Right cardiac atrium (tissue), 5 donors: ENCODE results near the gene CATSPER2. TPM values are rescaled to one million over a fixed set of nuclear protein-coding genes. Genes with fewer than 3 reads are reported as not detected.
A peak's percentile ranks its signal among the peaks of the same experiment; 100 is the strongest.
"Not testable (repeated sequence)": the region's sequence is repeated elsewhere in the genome, so short reads cannot be mapped to it uniquely, and the experiment has no call there.

Source experiments
- ATAC-seq, 2 donors: fragments of 200-7000 bp; cut with Tn5 transposase; one replicate each; pipeline versions ENCODE4 v1.8.0 to v1.9.1; 2020; ENCODE audit warnings: moderate library complexity in 2 of 2, mild to moderate bottlenecking in 1 of 2
- DNase-seq, 3 donors: peaks; one replicate each; pipeline ENCODE4 v3.0.0-alpha.2; 2020
- H3K27ac ChIP-seq: one replicate; pipeline ENCODE4 v1.5.1; 2013; ENCODE audit warnings: mild to moderate bottlenecking, low read length, control low read depth, moderate library complexity
- H3K27me3 ChIP-seq: one replicate; pipeline ENCODE4 v1.6.1; 2013; ENCODE audit not compliant: control insufficient read depth, insufficient read depth
- H3K4me1 ChIP-seq: one replicate; pipeline ENCODE4 v1.6.1; 2013; ENCODE audit warnings: low read length; ENCODE audit not compliant: control insufficient read depth, insufficient read depth
- H3K4me3 ChIP-seq: one replicate; pipeline ENCODE4 v1.5.1; 2013; ENCODE audit warnings: low read length, control low read depth
- H3K9me3 ChIP-seq: one replicate; pipeline ENCODE4 v1.6.1; 2013; ENCODE audit warnings: low read length; ENCODE audit not compliant: control insufficient read depth
- WGBS: extraction: QIAGEN DNeasy Blood & Tissue Kit; methylation state at CpG from one replicate; pipeline ENCODE4 v1.1.7; 2013; 5-methylcytosine and 5-hydroxymethylcytosine counted together
- intact Hi-C, 4 donors: fragments of 100-400 bp; cut with DNase I; formaldehyde crosslinking; loops; one replicate each; pipeline versions ENCODE4 v1.11.0 to v1.14.0; 2022 to 2023
- polyA plus RNA-seq: library from polyadenylated mRNA; stranded (reverse); fragments of 200-250 nt; gene quantifications from one replicate; pipeline ENCODE4 v1.2.3, GENCODE V29; 2013
- total RNA-seq, 4 donors: library from RNA; stranded (reverse); fragmentation: NEBNext Ultra II Directional; extraction: Animal tissue kit (Norgen Biotek cat#: 25700); gene quantifications; one replicate each; pipeline ENCODE4 v1.2.1, GENCODE V29; 2021
- donor health status: healthy with polysubstance abuse.
- donor health status: DM: no; HTN: yes; CAD: no.
- donor health status: DM: no; HTN: no; CAD: no.
- donor health status: DM: no; HTN: yes; CAD: no; lungs with severe emphysema.
- donor health status: DM: yes; HTN: yes; CAD: no.

CATSPER2 gene
- total and polyA plus RNA-seq, 5 donors: 1.2 to 2.5 (median 1.8) TPM

DNA sequence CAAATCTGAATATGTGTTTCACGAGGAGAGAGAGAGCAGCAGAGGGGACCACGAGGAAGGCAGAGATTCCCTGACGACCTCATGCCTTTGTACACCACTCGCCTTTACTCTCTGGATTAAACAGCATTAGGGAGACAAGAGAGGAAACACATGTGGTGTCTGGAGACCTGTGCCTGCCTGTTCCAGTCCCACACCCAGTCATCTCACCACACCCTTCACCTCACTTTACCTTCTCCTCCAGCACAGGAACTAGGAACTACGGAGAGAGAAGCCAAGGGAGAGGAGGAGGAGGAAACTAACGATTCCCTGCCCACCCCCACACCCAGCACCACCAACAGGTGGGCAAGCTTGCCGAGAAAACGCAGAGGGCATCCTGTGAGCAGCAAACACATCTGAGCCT, 55.8 kb downstream of the CATSPER2 start:
- H3K4me1 ChIP-seq, H3K27me3 ChIP-seq, DNase-seq, H3K4me3 ChIP-seq, H3K27ac ChIP-seq, ATAC-seq, H3K9me3 ChIP-seq, intact Hi-C loops: not testable (repeated sequence)
- WGBS: 19% methylated on average over 4 of the region's 8 CpGs

DNA sequence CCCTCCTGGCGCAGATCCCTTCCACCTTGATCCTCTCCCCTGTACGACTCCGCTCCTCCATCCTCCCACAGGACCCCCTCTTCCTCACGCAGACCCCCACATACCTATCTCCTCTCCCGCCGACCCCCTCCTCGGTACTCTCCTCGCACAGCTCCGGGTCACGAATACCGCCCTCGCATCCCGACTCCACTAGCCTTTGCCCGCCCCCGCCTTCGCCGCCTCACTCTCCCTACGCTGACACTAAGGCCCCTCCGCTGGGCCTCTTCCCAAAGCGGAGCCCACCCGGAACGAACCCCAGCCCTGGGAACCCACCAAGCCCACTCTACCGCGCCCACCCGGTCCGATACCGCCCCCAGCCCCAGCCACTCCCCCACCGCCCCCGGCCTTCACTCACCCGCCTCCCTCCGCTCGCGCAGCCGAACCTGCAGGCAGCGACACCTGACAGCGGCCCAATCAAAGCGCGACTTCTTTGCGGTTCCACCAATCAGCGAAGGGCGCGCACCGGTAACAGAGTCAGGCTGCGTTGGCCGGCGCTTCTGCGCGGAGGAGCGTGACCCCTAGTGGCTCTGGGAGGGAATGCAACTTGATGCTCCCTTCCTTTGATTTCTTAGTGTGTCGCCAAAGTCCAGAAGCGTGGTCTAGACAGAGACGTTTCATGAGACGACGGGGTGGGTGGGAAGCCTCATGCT, 58.7 kb downstream of the CATSPER2 start, which contains the start of gene PPIP5K1:
Gene PPIP5K1, minus strand, starts transcription at position 431 of the 689 bp plus-strand sequence. CDS start 5,704 bp downstream, outside the sequence.
- DNase-seq, H3K27me3 ChIP-seq, intact Hi-C loops, H3K4me3 ChIP-seq, H3K4me1 ChIP-seq, H3K9me3 ChIP-seq, H3K27ac ChIP-seq: not testable (repeated sequence)
- WGBS: no CpG with 5 or more reads among the region's 54 CpGs
- ATAC-seq: peak; percentile 98 to 99

Other genes starting within 250 kb of the CATSPER2 start
- gene TP53BP1, start 155.7 kb downstream of the CATSPER2 start, total RNA-seq: 10 to 100 TPM; 30.4 to 44.4 (median 36.7) TPM
- gene TP53BP1, start 155.7 kb downstream of the CATSPER2 start, polyA plus RNA-seq: 14.6 TPM
- gene MAP1A, start 131.2 kb downstream of the CATSPER2 start, total RNA-seq: 10 to 100 TPM; 39.5 to 87.6 (median 58.9) TPM
- 29.7 TPM for gene MAP1A, start 131.2 kb downstream of the CATSPER2 start, polyA plus RNA-seq
- 10 to 100 TPM; 17.6 to 26.7 (median 22.3) TPM for gene PPIP5K1, start 58.6 kb downstream of the CATSPER2 start, total RNA-seq
- 6.8 TPM for gene PPIP5K1, start 58.6 kb downstream of the CATSPER2 start, polyA plus RNA-seq
- 1 to 10 TPM in 1 of 4 donors, under 1 TPM in 3; 0.40 to 1.2 (median 0.57) TPM for gene CKMT1B, start 54.8 kb downstream of the CATSPER2 start, total RNA-seq
- gene CKMT1B, start 54.8 kb downstream of the CATSPER2 start, polyA plus RNA-seq: 2.7 TPM
- under 1 TPM in 2 of 4 donors, not detected in 2; 0.11 to 0.34 TPM for gene STRC, start 30.0 kb downstream of the CATSPER2 start, total RNA-seq
- gene STRC, start 30.0 kb downstream of the CATSPER2 start, polyA plus RNA-seq: 0.09 TPM
- gene CKMT1A, start 45.0 kb upstream of the CATSPER2 start, total RNA-seq: under 1 TPM in 3 of 4 donors, not detected in 1; 0.40 to 0.50 (median 0.43) TPM
- gene CKMT1A, start 45.0 kb upstream of the CATSPER2 start, polyA plus RNA-seq: 1.8 TPM
- gene PDIA3, start 97.6 kb upstream of the CATSPER2 start, total RNA-seq: 100 to 1,000 TPM; 151 to 251 (median 216) TPM
- gene PDIA3, start 97.6 kb upstream of the CATSPER2 start, polyA plus RNA-seq: 156 TPM
- gene ELL3, start 128.1 kb upstream of the CATSPER2 start, total RNA-seq: 1 to 10 TPM; 1.6 to 2.8 (median 1.9) TPM
- 1.1 TPM for gene ELL3, start 128.1 kb upstream of the CATSPER2 start, polyA plus RNA-seq
- 1,000 to 10,000 TPM in 1 of 4 donors, 100 to 1,000 TPM in 3; 889 to 1,080 (median 940) TPM for gene SERF2, start 143.5 kb upstream of the CATSPER2 start, total RNA-seq
- 2,656 TPM for gene SERF2, start 143.5 kb upstream of the CATSPER2 start, polyA plus RNA-seq
- under 1 TPM in 3 of 4 donors, not detected in 1; 0.12 to 0.29 (median 0.25) TPM for gene SERINC4, start 151.4 kb upstream of the CATSPER2 start, total RNA-seq
- 0.41 TPM for gene SERINC4, start 151.4 kb upstream of the CATSPER2 start, polyA plus RNA-seq
- 10 to 100 TPM in 3 of 4 donors, 1 to 10 TPM in 1; 9.6 to 16.0 (median 14.5) TPM for gene HYPK, start 151.8 kb upstream of the CATSPER2 start, total RNA-seq
- gene HYPK, start 151.8 kb upstream of the CATSPER2 start, polyA plus RNA-seq: 37.9 TPM
- gene MFAP1, start 175.8 kb upstream of the CATSPER2 start, total RNA-seq: 10 to 100 TPM; 17.4 to 21.2 (median 19.3) TPM
- gene MFAP1, start 175.8 kb upstream of the CATSPER2 start, polyA plus RNA-seq: 19.7 TPM
- 1 to 10 TPM; 2.9 to 3.4 (median 3.0) TPM for gene WDR76, start 178.2 kb upstream of the CATSPER2 start, total RNA-seq
- gene WDR76, start 178.2 kb upstream of the CATSPER2 start, polyA plus RNA-seq: 0.97 TPM